GM12878 (cell line): ENCODE results near the gene IFI44L.

ENCODE experiments used
- CEBPB ChIP-seq, 2 experiments: fragments of 150-350 bp in 1 of 2; IDR thresholded peaks; 2 replicates each; pipeline ENCODE4 v1.6.1; 2012 to 2014; ENCODE audit warnings: low read depth in 2 of 2, low read length in 2 of 2, borderline replicate concordance in 1 of 2, inconsistent platforms in 1 of 2
- RBBP5 ChIP-seq: fragments of 200-600 bp; sonication (generic); conservative IDR thresholded peaks from 2 replicates; pipeline ENCODE4 v1.6.1; 2016
- RCOR1 ChIP-seq: conservative IDR thresholded peaks from 2 replicates; pipeline ENCODE4 v1.6.1; 2012; ENCODE audit warnings: low read depth, low read length, improper control_type of control experiment

DNA sequence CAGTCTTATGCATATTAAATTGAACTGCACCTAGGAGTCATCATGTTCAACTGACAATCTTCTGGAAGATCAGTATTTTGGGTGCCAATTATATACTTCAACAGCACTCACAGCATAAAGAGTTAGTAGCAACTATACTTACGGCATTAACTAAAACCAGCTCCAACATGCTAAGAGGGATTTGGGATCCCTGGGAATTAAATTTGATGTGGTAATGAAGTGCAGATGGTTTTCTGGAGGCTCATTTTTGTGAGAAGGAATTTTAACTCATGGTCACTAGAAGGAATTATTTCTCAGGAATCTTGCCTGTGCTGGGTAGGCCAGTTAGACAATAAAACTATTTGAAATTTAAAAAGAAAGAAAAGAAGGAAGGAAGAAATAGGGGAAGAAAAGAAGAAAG lies 47.7 kb downstream of the IFI44L start:
- TF ChIP-seq CEBPB (IDR thresholded peaks at IDR 0.05; ENCODE audit: borderline replicate concordance in 1 of 2, low read depth in 2 of 2, low read length in 2 of 2) (no peak), RBBP5 (no peak), RCOR1 (no peak)
